Prostate gland (tissue), 2 donors: ENCODE results near the gene ELMO1.

Experiments used
- CTCF ChIP-seq, 4 experiments: fragments of 200-600 bp in 2 of 4; fragments of 450-650 bp in 2 of 4; sonication (generic) in 2 of 4; IDR thresholded peaks; 1 replicate in 3 of 4; 2 replicates in 1 of 4; pipeline ENCODE4 v1.5.1; 2016 to 2019; ENCODE audit warnings: antibody characterized with exemption in 4 of 4, mild to moderate bottlenecking in 2 of 4, moderate library complexity in 2 of 4
- POLR2A ChIP-seq: fragments of 450-650 bp; IDR thresholded peaks from one replicate; pipeline ENCODE4 v1.6.1; 2016; ENCODE audit warnings: antibody characterized with exemption, mild to moderate bottlenecking

GRCh38 chr7:36978461-36978860 is 470.2 kb downstream of the ELMO1 start:
- no peak for TF ChIP-seq CTCF (IDR thresholded peaks at IDR 0.05)
- no peak for TF ChIP-seq POLR2A
